GM12874 (cell line): Measurements from ENCODE around the gene KRTAP22-1.

Experiments
- CTCF ChIP-seq: IDR thresholded peaks from 2 replicates; pipeline ENCODE4 v1.5.1; 2011; ENCODE audit warnings: low read depth, mild to moderate bottlenecking, control low read depth, low read length, moderate library complexity; ENCODE audit not compliant: insufficient read depth

KRTAP22-1 gene

GRCh38 chr21:30605968-30606367, 5.1 kb downstream of the KRTAP22-1 start:
- TF ChIP-seq CTCF, result no peak

GRCh38 chr21:30612132-30612531, 11.2 kb downstream of the KRTAP22-1 start:
- no peak for TF ChIP-seq CTCF

GRCh38 chr21:30613836-30614235, 12.9 kb downstream of the KRTAP22-1 start, which contains the start of gene KRTAP6-1:
Gene KRTAP6-1 (minus strand): TSS chr21:30613930. CDS start chr21:30613904, 26 bp downstream.
- TF ChIP-seq CTCF, result no peak

GRCh38 chr21:30615199-30615598, 14.3 kb downstream of the KRTAP22-1 start:
- TF ChIP-seq CTCF, result no peak

GRCh38 chr21:30616125-30616524, 15.2 kb downstream of the KRTAP22-1 start, which contains the start of gene KRTAP20-1:
Gene KRTAP20-1 (plus strand): TSS chr21:30616425. CDS start chr21:30616455, 30 bp downstream.
- TF ChIP-seq CTCF, result no peak

- no peak for TF ChIP-seq CTCF
Observed at GRCh38 chr21:30620080-30620479, 19.2 kb downstream of the KRTAP22-1 start.

- TF ChIP-seq CTCF, result no peak
Observed at GRCh38 chr21:30620522-30620921, 19.6 kb downstream of the KRTAP22-1 start, which contains the start of gene KRTAP20-4. Gene KRTAP20-4 (plus strand): TSS chr21:30620627.
